ENCODE data around the gene TSPEAR.

TSPEAR gene

DNA sequence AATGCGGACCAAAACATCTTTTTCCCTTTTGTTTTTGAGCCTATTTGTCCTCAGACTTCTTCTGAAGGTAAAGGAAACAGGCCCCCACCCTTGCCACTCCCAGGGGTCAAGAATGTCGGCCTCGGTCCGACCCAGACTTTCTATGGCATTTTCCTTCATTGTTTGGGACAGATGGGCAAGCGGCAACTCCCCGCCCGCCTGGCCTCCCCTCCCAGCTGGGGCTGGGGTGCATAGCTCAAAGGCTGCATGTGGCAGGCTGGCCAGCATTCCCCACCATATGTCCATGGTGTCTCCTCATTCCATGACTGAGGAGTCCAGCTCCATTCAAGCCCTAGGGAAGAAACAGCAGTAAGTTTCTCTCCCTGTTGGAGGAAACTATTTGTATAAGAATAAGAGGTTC, 29.4 kb upstream of the TSPEAR start:
- TF ChIP-seq, protein P1, sequence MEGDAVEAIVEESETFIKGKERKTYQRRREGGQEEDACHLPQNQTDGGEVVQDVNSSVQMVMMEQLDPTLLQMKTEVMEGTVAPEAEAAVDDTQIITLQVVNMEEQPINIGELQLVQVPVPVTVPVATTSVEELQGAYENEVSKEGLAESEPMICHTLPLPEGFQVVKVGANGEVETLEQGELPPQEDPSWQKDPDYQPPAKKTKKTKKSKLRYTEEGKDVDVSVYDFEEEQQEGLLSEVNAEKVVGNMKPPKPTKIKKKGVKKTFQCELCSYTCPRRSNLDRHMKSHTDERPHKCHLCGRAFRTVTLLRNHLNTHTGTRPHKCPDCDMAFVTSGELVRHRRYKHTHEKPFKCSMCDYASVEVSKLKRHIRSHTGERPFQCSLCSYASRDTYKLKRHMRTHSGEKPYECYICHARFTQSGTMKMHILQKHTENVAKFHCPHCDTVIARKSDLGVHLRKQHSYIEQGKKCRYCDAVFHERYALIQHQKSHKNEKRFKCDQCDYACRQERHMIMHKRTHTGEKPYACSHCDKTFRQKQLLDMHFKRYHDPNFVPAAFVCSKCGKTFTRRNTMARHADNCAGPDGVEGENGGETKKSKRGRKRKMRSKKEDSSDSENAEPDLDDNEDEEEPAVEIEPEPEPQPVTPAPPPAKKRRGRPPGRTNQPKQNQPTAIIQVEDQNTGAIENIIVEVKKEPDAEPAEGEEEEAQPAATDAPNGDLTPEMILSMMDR (IDR thresholded peaks at IDR 0.05; ENCODE audit: low read depth, low read length): no peak
- no peak overlapping the region for H3K4me3 ChIP-seq (ENCODE audit: low read depth, low read length)

DNA sequence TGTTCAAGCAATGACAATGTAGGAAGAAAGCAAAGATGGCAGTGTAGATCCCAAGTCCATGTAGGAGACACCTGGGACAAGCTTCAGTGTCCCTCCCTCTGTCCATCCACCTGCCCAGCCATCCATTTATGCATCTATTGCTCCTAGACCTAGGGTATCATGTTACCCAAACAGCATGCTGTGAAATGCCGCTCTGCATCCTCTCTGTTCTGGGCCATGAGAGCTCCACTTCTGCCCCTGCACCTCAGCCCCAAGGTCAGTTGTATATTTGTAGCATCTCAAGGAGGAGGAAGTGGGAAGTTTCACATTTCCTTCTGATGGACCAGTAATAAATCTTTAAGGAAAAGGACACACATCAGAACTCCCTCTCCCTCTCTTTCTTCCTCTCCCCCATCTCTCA, 27.9 kb upstream of the TSPEAR start:
- no peak overlapping the region for H3K4me3 ChIP-seq (ENCODE audit: low read depth, low read length)
- TF ChIP-seq, protein P1 (IDR thresholded peaks at IDR 0.05; ENCODE audit: low read depth, low read length): no peak

DNA sequence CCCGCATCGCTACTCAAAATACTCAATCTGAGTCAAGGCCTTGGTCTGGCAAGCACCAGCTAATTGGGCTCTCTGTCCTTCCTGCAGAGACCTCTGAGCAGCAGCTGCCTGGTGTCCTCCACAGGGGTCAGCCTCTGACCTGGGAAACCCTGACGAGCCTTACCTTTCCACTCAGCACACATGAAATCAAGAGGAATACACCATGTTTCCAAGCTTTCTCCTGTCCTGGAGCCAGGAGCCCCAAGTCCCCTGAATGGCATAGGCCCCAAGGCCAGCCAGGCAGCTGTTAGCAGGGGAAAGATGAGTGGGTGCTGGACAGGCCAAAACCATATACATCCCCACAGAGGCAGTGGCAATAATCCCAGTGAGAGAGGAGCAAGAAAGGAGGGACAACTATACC, 27.2 kb upstream of the TSPEAR start:
- H3K4me3 ChIP-seq (ENCODE audit: low read depth, low read length): no peak overlapping the region
- TF ChIP-seq, protein P1 (IDR thresholded peaks at IDR 0.05; ENCODE audit: low read depth, low read length): no peak

- H3K4me3 ChIP-seq (ENCODE audit: low read depth, low read length): no peak overlapping the region
- TF ChIP-seq, protein P1 (IDR thresholded peaks at IDR 0.05; ENCODE audit: low read depth, low read length): no peak
Observed at GRCh38 chr21:44737706-44738354, 26.5 kb upstream of the TSPEAR start.

DNA sequence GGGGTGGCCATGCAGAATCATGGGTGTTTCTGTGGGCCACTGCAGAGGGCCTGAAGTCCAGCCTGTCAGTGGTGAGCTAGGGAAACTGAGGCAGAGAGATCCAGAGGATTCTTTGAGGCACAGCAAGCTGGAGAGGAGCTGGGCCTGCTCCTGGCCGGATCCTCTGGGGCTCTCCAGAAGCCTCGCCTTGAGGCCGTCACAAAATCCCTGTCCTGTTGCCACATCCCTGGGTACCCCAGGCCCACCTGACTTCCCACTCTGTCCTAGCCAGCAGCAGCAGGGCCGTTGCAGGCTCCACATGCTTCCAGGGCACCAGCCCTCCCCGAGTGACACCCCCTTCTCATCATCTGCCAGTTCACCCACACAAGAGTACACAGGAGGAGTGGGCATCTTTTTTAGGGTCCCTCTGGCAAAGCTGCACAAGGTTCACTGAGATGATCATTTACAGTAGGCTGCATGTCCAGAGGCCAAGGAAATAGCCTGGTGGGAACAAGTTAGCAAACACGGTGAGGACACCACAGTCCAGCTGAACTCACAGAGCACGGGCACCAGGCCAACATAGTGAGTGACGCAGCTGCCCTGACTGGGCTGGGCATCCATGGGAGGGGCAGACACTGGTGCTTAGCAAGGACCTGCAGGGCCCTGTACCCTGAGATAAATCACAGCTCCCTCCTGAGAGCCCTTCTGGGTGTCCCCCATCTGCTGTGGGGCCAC, 25.1 kb upstream of the TSPEAR start:
- no peak overlapping the region for H3K4me3 ChIP-seq (ENCODE audit: low read depth, low read length)
- TF ChIP-seq, protein P1 (IDR thresholded peaks at IDR 0.05; ENCODE audit: low read depth, low read length): no peak

DNA sequence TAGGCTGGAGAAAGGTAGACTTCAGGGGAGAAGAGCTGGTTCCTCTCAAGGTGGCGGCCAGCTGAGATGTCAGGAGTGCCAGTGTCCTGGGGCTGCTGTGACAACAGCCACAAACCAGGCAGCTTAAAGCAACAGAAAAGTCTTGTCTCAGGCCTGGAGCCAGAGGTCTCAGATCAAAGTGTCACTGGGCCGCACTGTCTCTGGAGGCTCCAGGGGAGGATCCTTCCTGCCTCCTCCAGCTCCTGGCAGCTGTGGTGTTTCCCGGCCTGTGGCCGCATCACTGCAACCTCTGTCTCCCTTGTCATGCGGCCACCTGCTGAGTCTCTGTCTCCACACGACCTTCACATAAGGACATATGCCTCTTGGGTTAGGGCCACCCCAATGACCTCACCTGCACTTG, 24.4 kb upstream of the TSPEAR start:
- TF ChIP-seq, protein P1 (IDR thresholded peaks at IDR 0.05; ENCODE audit: low read depth, low read length): no peak
- no peak overlapping the region for H3K4me3 ChIP-seq (ENCODE audit: low read depth, low read length)

DNA sequence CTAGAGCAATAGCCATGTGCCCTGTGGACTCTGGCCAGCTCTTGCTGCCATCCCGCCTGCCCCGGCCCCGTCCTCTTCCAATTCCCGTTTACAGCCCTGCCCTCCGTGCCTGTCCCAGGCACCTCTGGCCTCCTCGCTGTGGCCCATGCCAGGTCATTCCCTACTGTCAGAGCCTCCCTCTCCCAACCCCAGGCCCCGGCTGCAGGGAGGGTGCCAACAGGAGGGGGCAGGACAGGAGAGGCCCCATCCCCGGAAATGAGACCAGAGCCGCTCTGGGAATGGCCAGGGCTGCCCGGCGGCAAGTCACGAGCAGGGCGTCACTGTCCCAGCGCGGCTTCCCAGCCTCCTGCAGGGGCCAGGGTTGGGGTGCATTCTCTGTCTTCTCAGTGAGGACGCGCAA, 23.5 kb upstream of the TSPEAR start:
- H3K4me3 ChIP-seq (ENCODE audit: low read depth, low read length): no peak overlapping the region
- TF ChIP-seq, protein P1 (IDR thresholded peaks at IDR 0.05; ENCODE audit: low read depth, low read length): no peak

All from WI38 (cell line).